SH-SY5Y (cell line): ENCODE data around the gene RIN3.

Source experiments
- GATA2 ChIP-seq: IDR thresholded peaks from 2 replicates; pipeline ENCODE4 v1.6.1; 2011; ENCODE audit warnings: mild to moderate bottlenecking, low read depth, low read length
- GATA3 ChIP-seq: IDR thresholded peaks from 2 replicates; pipeline ENCODE4 v1.6.1; 2011; ENCODE audit warnings: low read depth, mild to moderate bottlenecking, low read length, moderate library complexity

DNA sequence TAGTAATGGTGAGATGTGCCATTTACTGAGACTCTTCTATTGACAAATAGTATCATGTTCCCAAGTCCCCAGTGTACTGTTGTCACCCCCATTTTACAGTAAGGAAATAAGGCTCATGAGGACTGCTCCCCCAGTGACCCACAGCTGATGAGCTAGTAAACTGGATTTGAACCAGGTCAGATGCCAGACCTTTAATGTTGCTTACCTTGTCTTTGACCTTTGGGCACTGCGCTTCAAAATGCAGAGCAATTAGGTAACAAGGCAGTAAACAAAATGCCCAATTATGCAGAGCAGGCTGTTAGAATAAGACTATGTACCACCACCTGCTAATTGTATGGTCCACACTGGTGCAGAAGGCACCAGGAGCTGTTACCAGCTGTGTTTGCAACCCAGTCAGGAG is 38.5 kb upstream of the RIN3 start:
- no peak for TF ChIP-seq GATA2
- no peak for TF ChIP-seq GATA3
